Measurements from ENCODE around the gene HOOK2. TPM values are rescaled to one million over a fixed set of nuclear protein-coding genes. Genes with fewer than 3 reads are reported as not detected.

HOOK2 gene
- total RNA-seq, 4 donors from 2014 or later, result 49.9 to 122 (median 65.8) TPM

GRCh38 chr19:12794196-12794941, 19.0 kb upstream of the HOOK2 start:
- 52 to 60% methylated on average over 7 of the region's 7 CpGs for WGBS, 2 donors
- intact Hi-C loops (cut with DNase I; ENCODE audit: low total_unique reads), result loop anchor here (2.0 kb wide), 1 partner anchor 18 kb away; no protein-coding TSS in a partner anchor
- peak overlapping the region; percentile 13 for H3K4me3 ChIP-seq (ENCODE audit: low read depth, poor library complexity, severe bottlenecking)
- DNase-seq (ENCODE audit: low spot score in 2 of 2), result no peak
- no peak for TF ChIP-seq POLR2A (IDR thresholded peaks at IDR 0.05)
- TF ChIP-seq CTCF (IDR thresholded peaks at IDR 0.05), result no peak

- intact Hi-C loops (cut with DNase I; ENCODE audit: low total_unique reads), result loop anchor here (2.0 kb wide), 1 partner anchor 17 kb away; no protein-coding TSS in a partner anchor
- WGBS, 2 donors, result 0% methylated on average over 20 to 63 of the region's 81 CpGs
- no peak for TF ChIP-seq CTCF (IDR thresholded peaks at IDR 0.05)
- TF ChIP-seq POLR2A (IDR thresholded peaks at IDR 0.05), result no peak
- H3K4me3 ChIP-seq (ENCODE audit: low read depth, poor library complexity, severe bottlenecking), result peak overlapping the region; percentile 85
- peak; percentile 92 to 99 for DNase-seq (ENCODE audit: low spot score in 2 of 2)
These were observed 18.2 kb upstream of the HOOK2 start for GRCh38 chr19:12793290-12794195.

- H3K4me3 ChIP-seq (ENCODE audit: low read depth, poor library complexity, severe bottlenecking), result peak overlapping the region; percentile 85
- no peak for DNase-seq (ENCODE audit: low spot score in 2 of 2)
- intact Hi-C loops (cut with DNase I; ENCODE audit: low total_unique reads), result no loop called here
- WGBS, 2 donors, result 0 to 1% methylated on average over 22 of the region's 22 CpGs
- no peak for TF ChIP-seq CTCF (IDR thresholded peaks at IDR 0.05)
- no peak for TF ChIP-seq POLR2A (IDR thresholded peaks at IDR 0.05)
These were observed 17.5 kb upstream of the HOOK2 start for GRCh38 chr19:12792853-12793289.

- intact Hi-C loops (cut with DNase I; ENCODE audit: low total_unique reads), result no loop called here
- TF ChIP-seq CTCF (IDR thresholded peaks at IDR 0.05) (no peak), POLR2A (IDR thresholded peaks at IDR 0.05) (no peak)
- peak overlapping the region; percentile 85 for H3K4me3 ChIP-seq (ENCODE audit: low read depth, poor library complexity, severe bottlenecking)
- peak; percentile 61 to 93 for DNase-seq (ENCODE audit: low spot score in 2 of 2)
- WGBS, 2 donors, result 0% methylated on average over 31 to 47 of the region's 84 CpGs
These were observed 16.9 kb upstream of the HOOK2 start for GRCh38 chr19:12792051-12792852.

- TF ChIP-seq CTCF (IDR thresholded peaks at IDR 0.05) (no peak), POLR2A (IDR thresholded peaks at IDR 0.05) (peak in 1 of 2 donors; percentile 100)
- peak; percentile 95 to 100 for DNase-seq (ENCODE audit: low spot score in 2 of 2)
- intact Hi-C loops (cut with DNase I; ENCODE audit: low total_unique reads), result no loop called here
- H3K4me3 ChIP-seq (ENCODE audit: low read depth, poor library complexity, severe bottlenecking), result peak within 1 kb of the TSS; percentile 85
- WGBS, 2 donors, result 0 to 1% methylated on average over 37 to 54 of the region's 73 CpGs
These were observed 16.1 kb upstream of the HOOK2 start, which contains the start of gene JUNB for GRCh38 chr19:12791345-12792050. TSS of gene JUNB (plus strand) at chr19:12791486. CDS start at chr19:12791772, 286 bp downstream.

Measured in lower leg skin (tissue), 4 donors.